Adrenal gland (tissue), 12 donors: ENCODE data around the gene GRHPR. TPM values are rescaled to one million over a fixed set of nuclear protein-coding genes. Genes with fewer than 3 reads are reported as not detected.
"Not testable (repeated sequence)": the region's sequence is repeated elsewhere in the genome, so short reads cannot be mapped to it uniquely, and the experiment has no call there.

Experiments
- DNase-seq, 7 donors: peaks; one replicate each; pipeline ENCODE4 v3.0.0-alpha.2; 2019 to 2020
- H3K27ac ChIP-seq, 5 donors: fragments of 200-600 bp; sonication (generic) in 4 of 5; 1 replicate in 3 of 5; 2 replicates in 2 of 5; pipeline versions ENCODE4 v1.5.1 to v1.8.0; 2016 to 2020; ENCODE audit warnings: mild to moderate bottlenecking in 1 of 5
- H3K27me3 ChIP-seq: fragments of 200-600 bp; 2 replicates; pipeline ENCODE4 v1.8.0; 2021
- H3K36me3 ChIP-seq, 2 donors: fragments of 200-600 bp; replicated peaks in 1 of 2; 1 replicate in 1 of 2; 2 replicates in 1 of 2; pipeline versions ENCODE4 v1.5.1 to v1.8.0; 2018 to 2022
- H3K4me1 ChIP-seq, 2 donors: fragments of 200-600 bp; replicated peaks in 1 of 2; 1 replicate in 1 of 2; 2 replicates in 1 of 2; pipeline versions ENCODE4 v1.5.1 to v1.8.0; 2018 to 2021
- H3K4me3 ChIP-seq, 4 donors: fragments of 200-600 bp; sonication (generic) in 3 of 4; one replicate each; pipeline ENCODE4 v1.5.1; 2016 to 2018
- H3K9me3 ChIP-seq, 3 donors: fragments of 200-600 bp; sonication (generic) in 1 of 3; replicated peaks in 1 of 3; 1 replicate in 2 of 3; 2 replicates in 1 of 3; pipeline versions ENCODE4 v1.5.1 to v1.8.0; 2016 to 2021
- POLR2A ChIP-seq, 2 donors: fragments of 450-650 bp; IDR thresholded peaks; one replicate each; pipeline ENCODE4 v1.6.1; 2017; ENCODE audit warnings: antibody characterized with exemption in 2 of 2, mild to moderate bottlenecking in 2 of 2, moderate library complexity in 1 of 2
- WGBS, 4 donors: extraction: QIAGEN DNeasy Blood & Tissue Kit in 2 of 4; methylation state at CpG; one replicate each; pipeline versions ENCODE4 v1.1.5 to v1.1.7; 2013 to 2017; 5-methylcytosine and 5-hydroxymethylcytosine counted together
- intact Hi-C, 2 donors: fragments of 100-400 bp; cut with DNase I; formaldehyde crosslinking; loops; one replicate each; pipeline versions ENCODE4 v1.14.1 to v1.15.0; 2022 to 2023
- polyA plus RNA-seq, 3 donors: library from polyadenylated mRNA; stranded (reverse); fragments of 200-250 nt in 2 of 3; fragments of 350-450 nt in 1 of 3; fragmentation: Illumina TruSeq in 1 of 3; extraction: RNeasy Lipid Tissue Mini Kit (QIAGEN cat#74804) in 1 of 3; gene quantifications; one replicate each; pipeline ENCODE4 v1.2.3, GENCODE V29; 2013 to 2014
- total RNA-seq, 9 donors: library from RNA; depleted of rRNA in 4 of 9; stranded (reverse); fragments of >200 nt in 4 of 9; fragments of 120-200 nt in 1 of 9; fragmentation: NEBNext Ultra II Directional in 1 of 9; extraction: Animal tissue kit (Norgen Biotek cat#: 25700) in 1 of 9; gene quantifications; one replicate each; pipeline versions ENCODE4 v1.1.0 to v1.2.4, GENCODE V29; 2013 to 2023
- TF ChIP-seq, protein P1 (sequence below), 6 experiments: fragments of 450-650 bp in 4 of 6; fragments of 200-600 bp in 2 of 6; sonication (generic) in 1 of 6; IDR thresholded peaks; 1 replicate in 5 of 6; 2 replicates in 1 of 6; pipeline versions ENCODE4 v1.5.1 to v1.8.0; 2016 to 2021; ENCODE audit warnings: antibody characterized with exemption in 6 of 6, mild to moderate bottlenecking in 2 of 6, moderate library complexity in 1 of 6
- donor health status: healthy with polysubstance abuse.
- donor health status: Bipolar disorder and iron deficiency.
- donor health status: DM: yes; HTN: yes; CAD: no.
- donor health status: DM: no; HTN: no; CAD: no.
- donor health status: DM: no; HTN: no; CAD: no.
- donor health status: DM: yes; HTN: yes; CAD: no.

Gene GRHPR
- total and polyA plus RNA-seq, 12 donors = 83.3 to 434 (median 230) TPM

DNA sequence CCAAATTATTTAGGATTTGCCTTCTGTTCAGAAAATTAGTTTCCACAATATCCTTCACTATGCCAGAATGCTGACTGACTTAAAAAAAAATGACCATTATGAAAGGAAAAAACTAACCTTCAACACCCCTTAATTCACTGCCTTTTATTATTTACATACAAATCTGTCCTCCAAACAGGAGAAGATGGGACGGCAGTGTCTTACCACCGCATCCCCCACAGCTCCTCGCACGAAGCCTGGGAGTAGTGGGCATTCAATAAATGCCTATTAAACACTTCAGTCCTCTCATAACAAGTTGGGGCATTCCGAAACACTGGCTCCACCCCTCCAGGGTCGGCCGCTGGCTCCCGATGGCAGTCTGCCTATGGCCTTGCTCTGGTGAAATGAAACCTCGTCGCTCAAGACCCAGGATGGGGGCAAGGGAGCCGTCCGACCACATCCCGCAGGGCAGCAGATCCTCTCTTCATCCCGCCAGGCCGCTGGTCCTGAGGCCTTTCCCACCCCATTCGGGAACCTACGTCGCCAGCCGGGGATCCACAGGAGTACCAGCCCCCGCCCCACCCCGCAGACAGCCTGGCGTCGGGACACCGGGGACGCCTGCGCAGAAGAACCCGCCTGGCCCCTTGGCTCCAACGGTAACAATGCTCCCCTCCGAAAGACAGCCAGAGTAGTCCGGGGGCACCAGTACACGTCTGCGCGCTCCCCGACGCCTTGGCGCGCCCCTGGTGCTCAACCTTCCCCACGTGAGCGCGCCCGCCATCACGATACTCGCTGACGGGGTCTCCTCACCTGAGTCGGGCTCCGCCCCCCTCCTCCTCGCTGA, 42.1 kb downstream of the GRHPR start:
- Histone ChIP-seq H3K4me1 (peaks cover 11 to 26% of the 10 kb centered on the region in 2 donors), H3K27ac (peak overlapping the region; percentile 93 to 100 (median 99)), H3K36me3 (no peaks in the 10 kb centered on the region), H3K9me3 (no peaks in the 10 kb centered on the region), H3K4me3 (peak overlapping the region; percentile 21 to 96 (median 86)), H3K27me3 (no peaks in the 10 kb centered on the region)
- intact Hi-C loops = loop anchor here in 1 of 2 donors (5.0 kb wide), 1 partner anchor 37 kb away; no protein-coding TSS in a partner anchor
- DNase-seq = peak; percentile 76 to 90 (median 84)
- 0 to 1% (median 0%) methylated on average over 25 to 47 of the region's 47 CpGs for WGBS, 4 donors
- TF ChIP-seq, protein P1, sequence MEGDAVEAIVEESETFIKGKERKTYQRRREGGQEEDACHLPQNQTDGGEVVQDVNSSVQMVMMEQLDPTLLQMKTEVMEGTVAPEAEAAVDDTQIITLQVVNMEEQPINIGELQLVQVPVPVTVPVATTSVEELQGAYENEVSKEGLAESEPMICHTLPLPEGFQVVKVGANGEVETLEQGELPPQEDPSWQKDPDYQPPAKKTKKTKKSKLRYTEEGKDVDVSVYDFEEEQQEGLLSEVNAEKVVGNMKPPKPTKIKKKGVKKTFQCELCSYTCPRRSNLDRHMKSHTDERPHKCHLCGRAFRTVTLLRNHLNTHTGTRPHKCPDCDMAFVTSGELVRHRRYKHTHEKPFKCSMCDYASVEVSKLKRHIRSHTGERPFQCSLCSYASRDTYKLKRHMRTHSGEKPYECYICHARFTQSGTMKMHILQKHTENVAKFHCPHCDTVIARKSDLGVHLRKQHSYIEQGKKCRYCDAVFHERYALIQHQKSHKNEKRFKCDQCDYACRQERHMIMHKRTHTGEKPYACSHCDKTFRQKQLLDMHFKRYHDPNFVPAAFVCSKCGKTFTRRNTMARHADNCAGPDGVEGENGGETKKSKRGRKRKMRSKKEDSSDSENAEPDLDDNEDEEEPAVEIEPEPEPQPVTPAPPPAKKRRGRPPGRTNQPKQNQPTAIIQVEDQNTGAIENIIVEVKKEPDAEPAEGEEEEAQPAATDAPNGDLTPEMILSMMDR (IDR thresholded peaks at IDR 0.05) = peak in 1 of 6 experiments; percentile 14
- TF ChIP-seq POLR2A (IDR thresholded peaks at IDR 0.05) = peak; percentile 16 to 71

DNA sequence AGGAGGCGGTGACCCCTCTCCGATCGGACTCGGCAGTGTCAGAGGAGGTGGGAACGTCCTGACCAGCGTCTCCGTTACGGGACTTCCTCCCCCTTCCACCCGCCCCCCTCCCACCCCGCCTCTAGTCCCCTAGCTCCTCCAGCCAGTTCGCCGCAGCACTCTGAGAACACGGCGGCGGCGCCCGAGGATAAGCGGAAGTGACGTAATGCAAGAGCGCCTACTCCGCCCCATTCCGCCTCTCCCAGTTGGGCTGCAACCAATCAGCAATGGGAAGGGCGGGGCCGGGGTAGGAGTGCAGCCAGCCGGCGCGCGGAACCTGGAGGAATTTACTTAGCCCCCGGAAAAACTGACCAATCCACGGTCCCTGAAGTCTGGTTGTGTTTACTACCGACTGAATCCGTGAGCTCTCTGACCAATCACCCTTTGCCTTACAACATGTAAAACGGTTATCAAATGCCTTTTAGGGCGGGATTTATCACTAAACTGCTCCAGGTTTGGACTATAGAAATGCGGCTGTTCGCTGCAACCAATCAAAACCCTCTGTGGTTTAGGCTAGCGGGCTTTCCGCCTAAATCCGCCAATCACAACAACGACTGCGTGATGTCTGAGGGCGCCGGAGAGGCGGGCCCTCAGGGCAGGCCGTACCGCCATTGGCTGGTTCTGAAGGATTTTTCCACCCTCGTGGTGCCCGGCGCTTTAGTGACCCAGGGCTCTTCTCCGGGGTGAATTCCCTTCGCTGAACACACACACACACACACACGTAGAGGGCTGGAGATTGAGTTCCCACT, 42.9 kb downstream of the GRHPR start, which contains the start of gene ZBTB5:
TSS of gene ZBTB5 (minus strand) at position 202 of the 788 bp plus-strand sequence. CDS start 22,899 bp downstream, outside the sequence.
- intact Hi-C loops = no loop called here
- peak in 1 of 2 donors; percentile 81 for TF ChIP-seq POLR2A (IDR thresholded peaks at IDR 0.05)
- TF ChIP-seq, protein P1 (IDR thresholded peaks at IDR 0.05) = no peak
- peaks cover 11 to 26% of the 10 kb centered on the region in 2 donors for H3K4me1 ChIP-seq
- WGBS, 4 donors = 0 to 2% (median 0%) methylated on average over 18 to 52 of the region's 52 CpGs
- peak within 1 kb of the TSS; percentile 21 to 96 (median 86) for H3K4me3 ChIP-seq
- peak within 1 kb of the TSS; percentile 93 to 100 (median 99) for H3K27ac ChIP-seq
- H3K9me3 ChIP-seq = no peaks in the 10 kb centered on the region
- no peaks in the 10 kb centered on the region for H3K36me3 ChIP-seq
- DNase-seq = peak; percentile 98 to 100 (median 100)
- H3K27me3 ChIP-seq = no peaks in the 10 kb centered on the region

DNA sequence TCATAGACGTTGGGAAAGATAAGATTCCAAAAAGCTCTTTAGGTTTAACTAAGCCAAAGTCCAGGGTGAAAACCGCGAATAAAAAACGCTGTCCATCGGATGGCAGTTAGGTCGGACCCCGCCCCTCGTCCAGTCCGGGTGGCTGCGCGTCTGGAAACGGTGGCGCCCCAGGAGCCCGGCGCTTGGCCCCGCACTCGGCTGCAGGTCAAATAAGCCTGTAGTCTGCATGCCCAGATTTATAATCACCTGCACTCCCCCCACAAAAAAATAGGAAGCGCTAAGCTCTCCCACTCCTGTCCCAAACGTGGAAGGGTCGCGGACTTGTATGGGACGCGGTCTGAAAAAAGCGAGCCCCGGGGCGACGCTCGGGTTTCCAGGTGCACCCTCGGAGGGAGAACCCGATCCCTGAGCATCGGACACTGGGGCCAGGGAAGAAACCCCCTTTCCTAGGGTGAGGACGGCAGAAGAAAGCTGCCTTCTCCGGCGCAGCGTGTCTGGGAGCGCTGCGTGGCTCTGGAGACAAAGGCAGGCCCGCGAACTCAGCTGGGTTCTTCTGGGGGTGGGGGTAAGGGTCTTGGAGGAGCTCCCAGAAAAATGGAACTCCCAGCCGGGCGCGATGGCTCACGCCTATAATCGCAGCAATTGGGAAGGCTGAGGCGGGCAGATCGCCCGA, 43.7 kb downstream of the GRHPR start:
- WGBS, 4 donors = 0 to 1% (median 0%) methylated on average over 21 to 47 of the region's 47 CpGs
- Histone ChIP-seq H3K4me1 (peaks cover 11 to 26% of the 10 kb centered on the region in 2 donors), H3K9me3 (no peaks in the 10 kb centered on the region), H3K4me3 (peak overlapping the region in 3 of 4 donors; percentile 50 to 86 (median 54)), H3K27ac (peak overlapping the region; percentile 90 to 100 (median 99)), H3K27me3 (no peaks in the 10 kb centered on the region), H3K36me3 (no peaks in the 10 kb centered on the region)
- DNase-seq = peak in 6 of 7 donors; percentile 75 to 92 (median 82)
- intact Hi-C loops = no loop called here
- TF ChIP-seq POLR2A (IDR thresholded peaks at IDR 0.05) = peak; percentile 72 to 73
- TF ChIP-seq, protein P1 (IDR thresholded peaks at IDR 0.05) = no peak

DNA sequence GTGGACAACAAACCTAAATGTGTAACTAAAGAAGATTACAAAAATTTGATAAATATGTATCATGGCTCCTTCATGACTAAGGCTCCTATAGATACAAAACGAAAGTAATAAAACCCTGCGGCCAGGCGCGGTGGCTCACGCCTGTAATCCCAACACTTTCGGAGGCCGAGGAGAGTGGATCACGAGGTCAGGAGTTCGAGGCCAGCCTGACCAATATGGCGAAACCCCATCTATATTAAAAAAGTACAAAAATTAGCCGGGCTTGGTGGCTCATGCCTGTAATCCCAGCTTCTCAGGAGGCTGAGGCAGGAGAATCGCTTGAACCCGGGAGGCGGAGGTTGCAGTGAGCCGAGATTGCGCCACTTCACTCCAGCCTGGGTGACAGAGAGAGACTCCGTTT, 45.0 kb downstream of the GRHPR start:
- H3K4me3 ChIP-seq, H3K27ac ChIP-seq, intact Hi-C loops, DNase-seq, H3K36me3 ChIP-seq, H3K9me3 ChIP-seq, H3K27me3 ChIP-seq: not testable (repeated sequence)
- peaks cover 11 to 27% of the 10 kb centered on the region in 2 donors for H3K4me1 ChIP-seq
- WGBS, 4 donors = 91 to 93% (median 92%) methylated on average over 17 of the region's 17 CpGs
